ENCODE measurements around the gene ITPR3. TPM values are rescaled to one million over a fixed set of nuclear protein-coding genes. Genes with fewer than 3 reads are reported as not detected.
"Not testable (repeated sequence)": the region's sequence is repeated elsewhere in the genome, so short reads cannot be mapped to it uniquely, and the experiment has no call there.

Gene ITPR3
- polyA plus RNA-seq, 12 donors: 5.0 to 30.4 (median 7.5) TPM; not detected in 1

DNA sequence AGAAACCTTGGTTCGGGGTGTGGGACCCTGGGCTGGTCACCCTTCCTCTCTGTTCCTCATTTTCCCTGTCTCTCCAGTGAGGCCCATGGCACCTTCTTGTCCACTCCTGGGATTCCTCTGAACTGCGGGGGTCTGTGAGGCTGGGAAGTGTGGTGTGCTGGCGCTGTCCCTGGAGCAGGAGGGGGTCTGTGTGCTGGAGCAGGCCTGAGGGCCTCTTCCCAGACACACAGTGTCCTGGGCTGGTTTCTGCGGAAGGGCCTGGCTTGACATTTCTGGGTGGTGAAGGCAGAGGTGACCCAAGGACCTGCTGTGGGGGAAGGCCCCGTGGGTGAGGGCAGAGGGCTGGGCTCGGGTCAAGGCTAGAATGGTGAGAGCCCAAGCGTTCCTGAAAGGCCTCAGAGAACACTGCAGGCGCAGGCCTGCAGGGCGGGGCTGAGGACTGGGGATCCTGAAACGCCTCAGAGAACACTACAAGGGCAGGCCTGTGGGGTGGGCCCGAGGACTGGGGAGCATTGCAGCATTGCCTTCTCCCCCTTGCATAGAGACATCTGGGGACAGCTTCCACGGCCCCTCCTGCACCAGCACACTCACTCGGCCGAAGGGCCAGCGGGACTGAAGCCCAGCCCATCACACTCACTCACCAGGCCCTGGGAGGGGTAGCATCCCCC is 30.5 kb upstream of the ITPR3 start:
- no peak for DNase-seq

DNA sequence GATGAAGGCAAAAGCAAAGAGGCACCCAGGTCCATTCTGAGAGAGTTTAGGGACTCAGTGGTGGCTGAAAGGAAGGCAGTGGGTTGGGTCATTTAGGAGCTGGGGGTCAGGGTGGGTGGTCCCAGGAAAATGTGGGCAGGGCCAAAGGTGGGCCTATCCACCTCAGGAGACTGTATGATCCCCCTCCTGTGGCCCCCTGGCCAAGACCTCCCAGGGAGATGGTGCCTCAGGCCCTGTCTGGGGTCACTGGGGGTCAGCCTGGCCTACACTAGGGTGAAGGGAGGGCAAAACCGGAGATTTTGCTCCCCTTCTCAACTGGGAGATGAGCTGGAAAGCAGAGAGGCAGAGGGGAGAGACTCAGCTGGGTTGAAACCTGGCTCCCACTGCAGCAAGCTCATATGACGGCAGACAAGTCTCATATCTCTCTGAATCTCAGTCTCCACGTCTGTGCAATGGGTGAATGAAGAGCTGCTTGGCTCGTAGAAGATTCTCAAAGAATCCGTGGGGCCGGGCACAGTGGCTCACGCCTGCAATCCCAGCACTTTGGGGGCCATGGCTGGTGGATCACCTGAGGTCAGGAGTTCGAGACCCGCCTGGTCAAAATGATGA is 29.6 kb upstream of the ITPR3 start:
- DNase-seq: no peak

DNA sequence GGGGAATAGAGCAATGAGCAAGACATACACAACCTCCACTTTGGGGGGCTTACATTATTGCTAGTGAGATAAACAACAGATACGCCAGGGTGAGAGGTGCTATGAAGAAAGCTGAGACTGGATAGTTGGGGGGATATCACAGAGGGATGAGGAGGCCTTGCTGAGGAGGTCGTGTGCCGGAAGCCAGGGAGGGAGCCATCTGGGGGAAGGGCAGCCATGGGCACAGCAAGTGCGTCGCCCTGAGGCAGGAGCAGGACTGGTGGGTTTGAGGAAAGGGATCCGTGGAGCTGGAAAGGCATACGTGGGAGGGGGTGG is 28.9 kb upstream of the ITPR3 start:
- DNase-seq: no peak

GRCh38 chr6:33592595-33593413 is 28.3 kb upstream of the ITPR3 start:
- no peak for DNase-seq

- no peak for DNase-seq
These were observed 27.8 kb upstream of the ITPR3 start for GRCh38 chr6:33593414-33593727.

DNA sequence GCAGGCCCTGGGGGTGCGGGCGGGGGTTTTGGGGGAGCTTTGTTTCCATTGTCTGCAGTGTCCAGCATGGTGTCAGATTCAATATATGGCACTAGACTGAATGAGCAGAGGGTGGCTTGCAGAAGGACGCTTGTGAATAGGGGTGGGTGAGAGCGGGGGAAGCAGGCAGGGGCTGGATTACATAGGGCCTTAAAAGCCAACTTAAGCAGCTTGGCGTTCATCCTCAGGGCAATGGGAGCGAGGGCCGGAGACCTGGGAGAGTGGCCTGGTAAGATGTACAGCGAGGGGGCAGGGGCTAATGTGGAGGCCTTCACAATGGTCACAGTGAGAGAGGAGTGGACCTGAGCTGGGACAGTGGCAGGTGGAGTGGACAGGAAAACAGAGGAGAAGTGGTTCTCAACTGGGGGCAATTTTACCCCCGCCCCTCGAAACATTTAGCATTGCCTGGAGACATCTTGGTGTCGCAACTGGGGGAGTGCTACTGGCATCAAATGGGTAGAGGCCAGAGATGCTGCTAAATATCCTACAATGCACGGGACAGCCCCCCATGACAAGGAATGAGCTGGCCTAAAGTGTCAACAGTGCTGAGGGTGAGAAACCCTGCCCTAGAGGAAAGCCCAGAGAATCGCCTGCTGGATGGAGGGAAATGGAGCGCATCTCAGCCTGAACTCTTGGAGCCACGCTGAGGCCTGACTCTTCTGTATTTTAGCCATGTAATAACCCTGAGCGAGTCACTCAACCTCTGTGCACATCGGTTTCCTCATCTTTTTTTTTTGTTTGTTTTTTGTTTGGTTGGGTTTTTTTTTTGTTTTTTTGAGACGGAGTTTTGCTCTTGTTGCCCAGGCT is 25.9 kb upstream of the ITPR3 start:
- no peak for DNase-seq

DNA sequence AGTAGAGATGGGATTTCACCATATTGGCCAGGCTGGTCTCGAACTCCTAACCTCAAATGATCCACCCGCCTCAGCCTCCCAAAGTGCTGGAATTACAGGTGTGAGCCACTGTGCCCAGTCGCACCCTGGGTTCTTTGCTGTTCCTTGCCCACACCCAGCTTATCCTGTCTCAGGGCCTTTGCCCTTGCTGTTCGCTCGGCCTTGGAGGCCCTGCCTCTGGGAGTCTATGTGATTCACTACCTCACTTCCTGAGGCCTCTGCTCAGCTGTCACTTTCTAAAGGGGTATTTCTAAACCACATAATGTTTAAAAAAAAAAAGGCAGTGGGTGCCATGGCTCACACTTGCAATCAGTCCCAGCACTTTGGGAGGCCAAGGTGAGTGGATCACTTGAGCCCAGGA is 24.2 kb upstream of the ITPR3 start:
- DNase-seq: not testable (repeated sequence)

DNA sequence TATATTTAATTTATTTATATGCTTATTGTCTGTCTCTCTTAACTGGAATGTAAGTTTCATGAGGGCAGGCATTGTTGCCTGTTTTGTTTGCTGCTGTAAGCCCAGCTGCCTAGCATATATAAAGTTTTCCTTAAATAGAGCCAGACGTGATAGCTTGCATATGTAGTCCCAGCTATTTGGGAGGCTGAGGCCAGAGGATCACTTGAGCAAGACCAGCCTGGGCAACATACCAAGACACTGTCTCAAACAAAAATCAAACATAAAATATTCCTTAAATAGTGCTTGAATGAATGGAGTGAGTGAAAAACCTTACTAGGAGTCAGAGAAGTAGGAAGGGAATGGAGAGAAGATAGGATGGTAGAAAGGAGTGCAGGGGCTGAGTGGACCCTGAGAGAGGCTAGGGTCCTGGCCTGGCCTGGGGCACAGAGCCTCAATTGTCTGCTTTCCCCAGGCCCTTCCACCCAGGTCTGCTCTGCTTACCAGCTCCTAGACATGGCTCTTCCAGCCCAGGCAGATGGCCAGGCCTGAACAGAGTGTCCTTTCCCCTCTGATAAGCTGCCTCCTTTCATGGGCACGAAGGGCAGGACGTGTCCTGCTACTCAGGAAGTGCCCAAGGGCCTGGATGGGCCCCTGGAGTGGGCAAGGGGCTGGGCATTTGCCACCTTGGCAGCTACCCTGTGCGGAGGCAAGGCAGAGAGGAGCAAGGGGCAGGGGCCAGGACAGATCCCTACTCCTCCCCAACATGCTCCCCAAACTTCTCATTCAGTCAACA is 23.4 kb upstream of the ITPR3 start:
- DNase-seq: no peak

GRCh38 chr6:33599413-33599938 is 21.6 kb upstream of the ITPR3 start:
- DNase-seq: no peak

GRCh38 chr6:33600761-33601160 is 20.4 kb upstream of the ITPR3 start:
- DNase-seq: no peak

- no peak for DNase-seq
These were observed 18.9 kb upstream of the ITPR3 start for GRCh38 chr6:33602180-33602579.

GRCh38 chr6:33604941-33605854 is 15.9 kb upstream of the ITPR3 start:
- DNase-seq: no peak

DNA sequence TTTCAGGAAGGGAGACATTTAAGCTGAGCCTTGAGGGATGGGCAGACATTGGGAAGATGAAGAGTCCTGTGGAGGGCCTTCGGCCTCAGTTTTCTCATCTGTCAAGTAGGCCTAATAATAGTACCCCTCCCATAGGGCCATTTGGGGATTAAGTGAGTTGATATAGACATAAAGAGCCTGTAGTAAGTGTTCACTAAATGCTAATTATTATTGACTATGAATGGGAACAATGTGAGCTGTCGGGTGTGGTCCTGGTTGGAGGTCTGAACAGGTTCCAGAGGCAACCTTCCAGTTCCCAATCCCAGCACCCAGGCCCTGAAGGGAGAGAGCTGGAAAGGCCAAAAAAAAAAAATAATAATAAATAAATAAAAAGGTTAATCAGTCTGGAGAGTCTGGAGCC is 14.5 kb upstream of the ITPR3 start:
- no peak for DNase-seq

DNA sequence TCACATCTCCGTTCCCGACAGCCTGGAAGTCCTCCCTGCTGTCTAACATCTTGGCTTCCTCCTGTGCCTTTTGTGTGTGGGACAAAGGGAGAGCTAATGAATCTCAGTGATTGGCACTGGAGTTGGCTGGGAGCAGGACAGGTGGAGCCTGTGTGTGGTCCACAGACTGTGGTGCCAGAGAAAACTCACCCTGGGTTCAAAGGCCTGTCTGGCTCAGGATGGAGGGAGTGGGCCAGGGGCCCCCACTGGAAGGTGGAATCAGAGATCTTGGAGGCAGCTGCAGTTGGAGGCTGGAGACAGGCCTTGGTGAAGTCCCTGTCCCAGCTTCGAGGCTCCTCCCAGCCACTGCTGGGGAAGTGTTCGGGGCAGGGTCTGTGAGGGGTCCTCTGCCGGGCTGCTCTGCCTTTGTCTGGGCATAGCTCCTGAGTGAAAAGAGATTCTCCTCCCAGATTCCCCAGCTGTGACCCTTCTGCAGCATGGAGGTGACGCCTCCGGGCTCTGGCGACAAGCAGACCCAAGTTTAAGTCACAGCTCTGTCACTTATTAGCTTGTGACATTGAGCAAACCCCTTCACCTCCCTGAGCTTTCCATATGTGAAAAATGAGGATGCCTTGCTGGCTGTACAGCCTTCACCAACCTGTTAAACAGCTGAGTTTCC is 13.9 kb upstream of the ITPR3 start:
- no peak for DNase-seq

- DNase-seq: no peak
These were observed 13.3 kb upstream of the ITPR3 start for GRCh38 chr6:33607784-33608161.

DNA sequence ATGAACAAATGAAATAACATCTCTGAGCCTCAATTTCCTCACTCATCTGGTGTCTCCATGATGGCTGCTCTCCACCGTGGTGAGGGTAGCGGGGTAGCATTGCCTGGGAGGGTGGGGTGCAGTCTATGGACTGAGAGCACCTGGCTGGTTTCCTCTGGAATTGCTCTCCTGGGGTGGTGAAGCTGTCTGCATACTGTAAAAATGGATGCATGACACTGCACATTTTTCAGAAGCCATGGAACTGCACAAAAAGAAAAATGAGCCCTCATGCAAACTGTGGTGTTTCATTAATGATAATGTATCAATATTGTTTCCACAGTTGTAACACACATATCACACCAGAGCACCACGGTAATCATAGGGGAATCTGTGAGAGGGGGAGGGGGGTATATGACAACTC is 12.1 kb upstream of the ITPR3 start:
- DNase-seq: no peak

DNA sequence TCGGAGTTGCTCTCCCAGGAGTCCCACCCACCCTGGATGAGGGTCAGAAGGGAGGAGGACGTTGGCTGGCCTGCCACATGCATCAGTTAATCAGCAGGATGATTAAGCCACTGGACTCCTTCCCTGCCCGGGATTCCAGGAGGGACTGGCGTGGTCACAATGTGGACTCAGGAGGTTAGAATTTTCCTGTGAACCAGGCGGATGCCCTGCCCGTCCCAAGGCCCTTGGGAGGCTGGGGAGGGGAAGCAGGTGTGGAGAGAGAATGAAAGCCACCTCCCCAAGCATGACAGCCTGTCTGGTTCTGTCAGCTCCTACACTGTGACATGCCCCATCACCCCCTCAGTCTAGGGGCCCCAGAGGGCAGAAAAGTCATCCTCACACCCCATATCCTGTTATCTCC is 11.6 kb upstream of the ITPR3 start:
- DNase-seq: no peak

DNA sequence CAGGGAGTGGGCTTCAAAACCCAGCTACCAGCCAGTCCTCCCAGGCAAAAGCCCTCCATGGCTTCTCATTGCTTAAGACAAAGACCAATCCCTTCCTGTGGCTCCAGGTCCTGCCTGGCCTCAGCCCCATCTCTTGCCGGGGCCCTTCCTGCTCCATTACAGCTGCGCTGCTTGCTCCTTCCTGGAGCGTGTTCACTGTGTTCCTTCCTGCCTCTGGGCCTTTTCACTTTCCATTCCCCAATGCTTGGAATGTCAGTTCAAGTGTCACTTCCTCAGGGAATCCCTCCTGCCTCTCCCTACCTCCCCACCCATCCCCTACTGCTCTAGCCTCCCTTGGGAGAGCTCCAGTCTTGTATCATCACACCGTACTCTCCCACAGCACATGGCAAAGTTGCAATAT is 11.1 kb upstream of the ITPR3 start:
- no peak for DNase-seq

DNA sequence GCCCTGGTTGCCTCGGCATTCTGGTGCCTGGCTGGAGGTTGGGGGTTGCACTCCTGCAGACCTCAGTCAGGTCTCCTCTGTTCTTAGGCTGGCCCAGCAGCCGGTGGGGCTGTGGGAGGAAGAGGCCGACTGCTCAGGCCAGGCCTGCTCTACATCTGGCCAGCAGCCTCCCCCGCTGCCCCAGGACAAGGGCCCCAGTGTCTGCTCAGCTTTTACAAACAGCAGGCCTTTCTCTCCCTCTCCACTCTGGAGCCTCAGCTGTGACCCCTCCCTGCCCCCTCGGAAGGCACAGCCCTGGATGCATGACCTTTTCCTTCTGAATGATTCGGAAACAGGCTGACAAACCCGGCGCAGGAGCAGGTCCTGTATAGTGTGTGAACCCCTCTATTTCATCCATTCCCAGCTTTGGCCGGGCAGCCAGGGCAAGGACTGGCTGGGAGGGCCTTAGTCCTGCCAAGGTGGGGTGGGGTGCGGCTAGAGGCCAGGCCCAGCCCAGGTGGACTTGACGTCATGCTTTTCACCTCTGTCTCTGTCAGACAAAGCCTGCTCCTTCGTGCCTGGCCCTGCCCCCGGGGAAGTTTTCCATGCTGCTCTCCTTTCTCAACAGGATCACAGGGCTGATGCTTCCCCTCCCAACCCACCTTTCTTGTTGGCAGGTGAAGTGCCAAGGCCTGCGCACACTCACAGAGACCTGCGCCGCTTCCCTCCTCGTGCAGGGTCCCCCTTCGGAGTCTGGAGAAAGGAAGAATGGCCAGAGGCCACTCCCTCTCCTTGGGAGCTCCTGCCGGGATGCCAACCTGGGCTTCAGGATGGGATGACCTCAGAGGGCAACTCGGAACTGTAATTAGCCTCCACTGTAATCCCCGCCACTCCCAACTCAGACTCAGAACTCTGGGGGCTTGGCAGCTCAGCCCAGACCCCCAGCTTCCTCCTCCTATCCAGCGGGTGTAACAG is 10.1 kb upstream of the ITPR3 start:
- DNase-seq: no peak
